ENCODE data around the gene CALY. TPM values are rescaled to one million over a fixed set of nuclear protein-coding genes. Genes with fewer than 3 reads are reported as not detected.

Gene CALY
- total and polyA plus RNA-seq, 8 donors = 0.75 to 17.8 (median 3.2) TPM

DNA sequence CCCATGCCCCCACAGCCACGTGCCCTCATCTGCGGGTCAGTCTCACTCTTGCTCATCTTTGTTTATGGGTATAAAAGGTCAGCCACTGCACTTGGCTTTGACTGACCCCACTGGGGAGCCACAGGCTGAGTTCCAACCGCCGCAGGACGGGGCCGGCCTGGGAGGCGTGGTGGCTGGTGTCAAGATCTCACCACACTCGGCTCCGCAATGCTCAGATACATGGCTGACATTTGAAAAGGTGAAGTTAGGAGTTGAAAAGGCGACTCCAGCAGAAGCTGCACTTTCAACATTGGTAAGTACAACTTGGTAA lies 42.9 kb downstream of the CALY start:
- H3K36me3 ChIP-seq = peaks cover 3 to 82% (median 44%) of the 10 kb centered on the region in 3 donors
- peak in 2 of 4 donors; percentile 9 to 21 for ATAC-seq
- TF ChIP-seq, protein P1, sequence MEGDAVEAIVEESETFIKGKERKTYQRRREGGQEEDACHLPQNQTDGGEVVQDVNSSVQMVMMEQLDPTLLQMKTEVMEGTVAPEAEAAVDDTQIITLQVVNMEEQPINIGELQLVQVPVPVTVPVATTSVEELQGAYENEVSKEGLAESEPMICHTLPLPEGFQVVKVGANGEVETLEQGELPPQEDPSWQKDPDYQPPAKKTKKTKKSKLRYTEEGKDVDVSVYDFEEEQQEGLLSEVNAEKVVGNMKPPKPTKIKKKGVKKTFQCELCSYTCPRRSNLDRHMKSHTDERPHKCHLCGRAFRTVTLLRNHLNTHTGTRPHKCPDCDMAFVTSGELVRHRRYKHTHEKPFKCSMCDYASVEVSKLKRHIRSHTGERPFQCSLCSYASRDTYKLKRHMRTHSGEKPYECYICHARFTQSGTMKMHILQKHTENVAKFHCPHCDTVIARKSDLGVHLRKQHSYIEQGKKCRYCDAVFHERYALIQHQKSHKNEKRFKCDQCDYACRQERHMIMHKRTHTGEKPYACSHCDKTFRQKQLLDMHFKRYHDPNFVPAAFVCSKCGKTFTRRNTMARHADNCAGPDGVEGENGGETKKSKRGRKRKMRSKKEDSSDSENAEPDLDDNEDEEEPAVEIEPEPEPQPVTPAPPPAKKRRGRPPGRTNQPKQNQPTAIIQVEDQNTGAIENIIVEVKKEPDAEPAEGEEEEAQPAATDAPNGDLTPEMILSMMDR (IDR thresholded peaks at IDR 0.05) = no peak
- no peak overlapping the region for H3K4me3 ChIP-seq
- intact Hi-C loops (cut with DNase I) = no loop called here
- H3K4me1 ChIP-seq = no peaks in the 10 kb centered on the region
- peak overlapping the region in 1 of 4 donors; percentile 11 for H3K27ac ChIP-seq
- no peaks in the 10 kb centered on the region for H3K9me3 ChIP-seq
- no peaks in the 10 kb centered on the region for H3K27me3 ChIP-seq
- FAIRE-seq = no peak
- WGBS, 2 donors = 92 to 95% methylated on average over 10 of the region's 10 CpGs
- DNase-seq = no peak

DNA sequence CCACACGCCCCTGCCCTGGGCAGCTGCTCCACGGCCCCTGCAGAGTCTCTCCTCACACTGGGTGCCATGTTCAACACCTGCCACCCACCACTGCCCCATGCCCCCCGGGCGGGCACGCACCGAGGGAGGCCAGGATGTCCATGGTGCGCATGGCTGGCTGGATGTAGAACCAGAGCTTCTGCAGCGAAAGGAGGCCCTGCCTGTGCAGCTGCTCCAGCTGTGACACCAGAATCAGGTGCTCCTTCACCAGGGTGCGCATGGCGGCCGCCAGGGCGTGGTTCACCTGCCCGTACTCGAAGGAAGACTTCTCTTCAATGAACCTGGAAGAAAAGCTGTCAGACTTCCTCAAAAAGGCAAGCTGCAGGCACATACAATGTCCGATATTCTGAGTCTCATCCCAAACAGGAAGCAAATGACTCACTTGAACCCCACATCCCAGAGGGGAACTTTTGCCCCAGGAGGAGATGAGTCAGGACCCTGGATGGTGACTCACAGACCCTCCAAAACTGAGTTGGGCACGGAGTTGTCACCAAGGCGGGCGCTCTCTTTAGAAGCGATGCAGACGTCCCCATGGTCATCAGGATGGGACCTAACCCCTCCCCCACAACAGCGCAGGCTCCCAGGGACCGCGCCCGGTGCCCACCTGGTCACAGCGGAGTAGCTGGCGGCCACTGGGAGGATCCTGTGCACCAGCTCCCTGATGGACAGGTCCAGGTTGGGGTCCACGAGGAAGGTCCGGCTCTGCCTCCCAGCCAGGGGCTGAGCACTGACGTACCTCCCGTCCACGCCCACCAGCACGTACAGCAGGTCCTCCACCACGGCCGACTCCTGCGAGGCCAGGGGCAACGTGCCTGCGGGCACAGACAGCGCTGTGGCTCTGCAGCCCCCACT lies 43.5 kb downstream of the CALY start:
- ATAC-seq (peak in 2 of 4 donors; percentile 39 to 44), FAIRE-seq (no peak), DNase-seq (peak in 1 of 6 donors; percentile 77)
- intact Hi-C loops (cut with DNase I) = no loop called here
- 93 to 95% methylated on average over 38 of the region's 38 CpGs for whole genome bisulfite sequencing, 2 donors
- Histone ChIP-seq H3K36me3 (peaks cover 3 to 82% (median 44%) of the 10 kb centered on the region in 3 donors), H3K4me3 (no peak overlapping the region), H3K27me3 (no peaks in the 10 kb centered on the region), H3K4me1 (no peaks in the 10 kb centered on the region), H3K9me3 (no peaks in the 10 kb centered on the region), H3K27ac (peak overlapping the region in 1 of 4 donors; percentile 11)
- TF ChIP-seq, protein P1 (IDR thresholded peaks at IDR 0.05) = no peak

DNA sequence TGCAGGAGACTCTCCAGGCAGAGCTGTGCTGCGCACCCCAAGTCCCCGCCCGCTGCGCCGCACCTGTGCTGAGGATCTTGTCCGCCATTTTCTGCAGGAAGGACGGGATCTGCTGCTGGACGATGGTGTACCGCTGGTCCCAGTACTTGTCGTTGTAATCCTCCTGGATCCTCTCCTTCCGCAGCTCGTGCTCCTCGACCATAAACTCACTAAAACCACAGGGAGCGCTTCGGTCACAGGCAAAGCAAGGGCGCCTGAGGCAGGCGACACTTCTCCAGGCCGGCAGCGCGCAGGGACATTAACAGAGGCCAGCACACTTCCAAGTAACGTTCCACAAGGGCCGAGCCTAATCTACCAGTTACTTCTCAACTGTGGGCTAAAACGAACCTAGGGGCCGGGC lies 46.9 kb downstream of the CALY start:
- FAIRE-seq (no peak), DNase-seq (no peak), ATAC-seq (no peak)
- WGBS, 2 donors = 96 to 97% methylated on average over 24 of the region's 24 CpGs
- H3K9me3 ChIP-seq = no peaks in the 10 kb centered on the region
- TF ChIP-seq, protein P1 (IDR thresholded peaks at IDR 0.05) = no peak
- no peak overlapping the region for H3K4me3 ChIP-seq
- no peaks in the 10 kb centered on the region for H3K27me3 ChIP-seq
- intact Hi-C loops (cut with DNase I) = no loop called here
- H3K27ac ChIP-seq = no peak overlapping the region
- no peaks in the 10 kb centered on the region for H3K4me1 ChIP-seq
- peaks cover 3 to 77% (median 35%) of the 10 kb centered on the region in 3 donors for H3K36me3 ChIP-seq

DNA sequence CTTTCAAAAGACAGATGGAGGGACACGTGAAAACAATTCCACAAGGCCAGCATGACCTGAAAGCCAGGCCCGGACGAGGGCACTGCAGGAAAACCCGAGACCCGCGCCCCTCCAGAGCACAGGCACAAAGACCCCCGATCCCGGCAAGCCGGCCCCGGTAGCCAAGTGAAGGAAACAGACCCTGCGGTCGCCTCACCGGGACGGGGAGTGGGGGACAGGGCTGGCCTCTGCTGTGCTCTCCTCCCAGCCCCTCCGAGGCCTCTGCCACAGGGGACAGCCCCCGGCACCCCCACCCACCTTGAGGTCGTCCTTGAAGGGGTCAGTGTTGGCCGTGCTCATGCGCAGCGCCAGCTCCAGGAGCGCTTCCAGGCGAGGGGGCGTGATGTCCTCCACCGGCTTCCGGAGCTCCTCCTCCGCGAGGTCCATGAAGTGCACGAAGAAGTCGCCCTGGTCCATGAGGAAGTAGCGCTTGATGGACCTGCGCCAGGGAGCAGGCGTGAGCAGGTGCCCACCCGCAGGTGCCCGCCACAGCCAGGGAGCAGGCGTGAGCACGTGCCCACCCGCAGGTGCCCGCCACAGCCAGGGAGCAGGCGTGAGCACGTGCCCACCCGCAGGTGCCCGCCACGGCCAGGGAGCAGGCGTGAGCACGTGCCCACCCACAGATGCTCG lies 48.7 kb downstream of the CALY start:
- WGBS, 2 donors = 95% methylated on average over 42 to 46 of the region's 46 CpGs
- Histone ChIP-seq H3K27ac (no peak overlapping the region), H3K4me3 (no peak overlapping the region), H3K9me3 (no peaks in the 10 kb centered on the region), H3K36me3 (peaks cover 9 to 76% (median 45%) of the 10 kb centered on the region in 3 donors), H3K27me3 (no peaks in the 10 kb centered on the region), H3K4me1 (no peaks in the 10 kb centered on the region)
- intact Hi-C loops (cut with DNase I) = no loop called here
- no peak for FAIRE-seq
- ATAC-seq = peak in 1 of 4 donors; percentile 7
- DNase-seq = no peak
- TF ChIP-seq, protein P1 (IDR thresholded peaks at IDR 0.05) = no peak

All from pancreas (tissue), 10 donors.